Vagina (tissue), 2 donors: ENCODE data around the gene LSG1. TPM values are rescaled to one million over a fixed set of nuclear protein-coding genes. Genes with fewer than 3 reads are reported as not detected.
A peak's percentile ranks its signal among the peaks of the same experiment; 100 is the strongest.

ENCODE experiments used
- DNase-seq, 2 donors: peaks; one replicate each; pipeline ENCODE4 v3.0.0-alpha.2; 2017; ENCODE audit errors: extremely low spot score in 2 of 2
- H3K27ac ChIP-seq: fragments of 200-600 bp; sonication (generic); one replicate; pipeline ENCODE4 v1.5.1; 2019
- H3K27me3 ChIP-seq: fragments of 200-600 bp; sonication (generic); one replicate; pipeline ENCODE4 v1.5.1; 2019
- H3K36me3 ChIP-seq, 2 donors: fragments of 200-600 bp; sonication (generic); one replicate each; pipeline ENCODE4 v1.5.1; 2017 to 2019
- H3K4me1 ChIP-seq: fragments of 200-600 bp; sonication (generic); one replicate; pipeline ENCODE4 v1.5.1; 2019
- H3K4me3 ChIP-seq, 2 donors: fragments of 200-600 bp; sonication (generic); 1 replicate in 1 of 2; 2 replicates in 1 of 2; pipeline ENCODE4 v1.5.1; 2016 to 2019
- H3K9me3 ChIP-seq: fragments of 200-600 bp; sonication (generic); one replicate; pipeline ENCODE4 v1.5.1; 2019
- POLR2A ChIP-seq, 2 donors: fragments of 450-650 bp; IDR thresholded peaks; one replicate each; pipeline ENCODE4 v1.6.1; 2017; ENCODE audit warnings: antibody characterized with exemption in 2 of 2, mild to moderate bottlenecking in 2 of 2, moderate library complexity in 2 of 2
- POLR2AphosphoS5 ChIP-seq, 2 donors: sonication (generic); formaldehyde crosslinking; IDR thresholded peaks; one replicate each; pipeline ENCODE4 v1.9.0; 2017; ENCODE audit warnings: antibody characterized with exemption in 2 of 2, mild to moderate bottlenecking in 2 of 2, low read depth in 1 of 2; ENCODE audit not compliant: insufficient read depth in 1 of 2
- intact Hi-C: fragments of 100-400 bp; cut with DNase I; formaldehyde crosslinking; loops from one replicate; pipeline ENCODE4 v1.15.1; 2023
- total RNA-seq: library from RNA; depleted of rRNA; stranded (reverse); fragments of >200 nt; gene quantifications from one replicate; pipeline ENCODE4 v1.2.3, GENCODE V29; 2016
- TF ChIP-seq, protein P1 (sequence below), 3 experiments: fragments of 450-650 bp in 2 of 3; fragments of 200-600 bp in 1 of 3; sonication (generic) in 1 of 3; IDR thresholded peaks; one replicate each; pipeline ENCODE4 v1.5.1; 2017 to 2019; ENCODE audit warnings: antibody characterized with exemption in 3 of 3, mild to moderate bottlenecking in 2 of 3, moderate library complexity in 2 of 3

LSG1 gene
- total RNA-seq, 1 donor from 2014 or later = 40.3 TPM

DNA sequence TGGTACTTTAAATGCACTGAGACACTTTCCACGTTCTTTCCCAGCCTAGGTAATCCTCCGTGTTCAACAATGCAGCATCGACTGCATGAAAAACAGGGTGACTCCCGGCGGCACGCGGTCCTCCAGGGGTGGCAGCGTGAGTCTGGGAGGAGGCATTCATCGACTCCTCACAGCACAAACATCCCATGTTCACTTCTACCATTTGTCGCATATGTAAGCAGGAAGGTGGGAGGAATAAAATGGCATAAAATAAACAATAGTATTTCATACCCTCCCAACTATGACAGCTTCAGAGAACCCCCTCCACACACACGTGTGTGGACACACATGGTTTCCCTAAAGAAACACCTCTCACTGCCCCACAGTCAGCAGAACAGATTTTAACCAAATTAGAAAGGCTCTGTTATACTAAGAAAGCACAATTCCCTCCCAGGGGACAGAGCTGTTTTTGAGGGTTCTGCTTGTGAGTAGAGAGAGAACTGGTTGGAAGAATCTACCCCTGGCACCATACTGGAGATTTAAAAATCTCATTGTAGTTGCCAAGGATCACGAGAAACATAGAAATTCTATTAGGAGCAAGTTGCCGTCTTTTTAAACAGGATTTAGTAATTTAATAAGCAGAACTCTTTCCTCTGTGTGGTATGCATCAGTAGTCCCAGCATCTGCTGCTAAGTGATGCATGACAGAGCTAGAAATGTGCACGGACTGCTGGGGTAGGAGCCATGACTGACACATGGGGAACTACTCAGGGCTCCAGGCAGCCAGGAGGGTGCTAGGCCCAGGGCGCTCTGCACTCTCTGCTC is 19.7 kb upstream of the LSG1 start:
- Histone ChIP-seq H3K27me3 (no peaks in the 10 kb centered on the region), H3K27ac (no peak overlapping the region), H3K4me3 (no peak overlapping the region), H3K4me1 (peaks cover 34% of the 10 kb centered on the region), H3K9me3 (no peaks in the 10 kb centered on the region), H3K36me3 (no peaks in the 10 kb centered on the region)
- intact Hi-C loops = no loop called here
- DNase-seq = no peak
- TF ChIP-seq POLR2AphosphoS5 (IDR thresholded peaks at IDR 0.05; ENCODE audit: insufficient read depth in 1 of 2, low read depth in 1 of 2) (no peak), POLR2A (IDR thresholded peaks at IDR 0.05) (no peak)
- TF ChIP-seq, protein P1, sequence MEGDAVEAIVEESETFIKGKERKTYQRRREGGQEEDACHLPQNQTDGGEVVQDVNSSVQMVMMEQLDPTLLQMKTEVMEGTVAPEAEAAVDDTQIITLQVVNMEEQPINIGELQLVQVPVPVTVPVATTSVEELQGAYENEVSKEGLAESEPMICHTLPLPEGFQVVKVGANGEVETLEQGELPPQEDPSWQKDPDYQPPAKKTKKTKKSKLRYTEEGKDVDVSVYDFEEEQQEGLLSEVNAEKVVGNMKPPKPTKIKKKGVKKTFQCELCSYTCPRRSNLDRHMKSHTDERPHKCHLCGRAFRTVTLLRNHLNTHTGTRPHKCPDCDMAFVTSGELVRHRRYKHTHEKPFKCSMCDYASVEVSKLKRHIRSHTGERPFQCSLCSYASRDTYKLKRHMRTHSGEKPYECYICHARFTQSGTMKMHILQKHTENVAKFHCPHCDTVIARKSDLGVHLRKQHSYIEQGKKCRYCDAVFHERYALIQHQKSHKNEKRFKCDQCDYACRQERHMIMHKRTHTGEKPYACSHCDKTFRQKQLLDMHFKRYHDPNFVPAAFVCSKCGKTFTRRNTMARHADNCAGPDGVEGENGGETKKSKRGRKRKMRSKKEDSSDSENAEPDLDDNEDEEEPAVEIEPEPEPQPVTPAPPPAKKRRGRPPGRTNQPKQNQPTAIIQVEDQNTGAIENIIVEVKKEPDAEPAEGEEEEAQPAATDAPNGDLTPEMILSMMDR (IDR thresholded peaks at IDR 0.05) = no peak

DNA sequence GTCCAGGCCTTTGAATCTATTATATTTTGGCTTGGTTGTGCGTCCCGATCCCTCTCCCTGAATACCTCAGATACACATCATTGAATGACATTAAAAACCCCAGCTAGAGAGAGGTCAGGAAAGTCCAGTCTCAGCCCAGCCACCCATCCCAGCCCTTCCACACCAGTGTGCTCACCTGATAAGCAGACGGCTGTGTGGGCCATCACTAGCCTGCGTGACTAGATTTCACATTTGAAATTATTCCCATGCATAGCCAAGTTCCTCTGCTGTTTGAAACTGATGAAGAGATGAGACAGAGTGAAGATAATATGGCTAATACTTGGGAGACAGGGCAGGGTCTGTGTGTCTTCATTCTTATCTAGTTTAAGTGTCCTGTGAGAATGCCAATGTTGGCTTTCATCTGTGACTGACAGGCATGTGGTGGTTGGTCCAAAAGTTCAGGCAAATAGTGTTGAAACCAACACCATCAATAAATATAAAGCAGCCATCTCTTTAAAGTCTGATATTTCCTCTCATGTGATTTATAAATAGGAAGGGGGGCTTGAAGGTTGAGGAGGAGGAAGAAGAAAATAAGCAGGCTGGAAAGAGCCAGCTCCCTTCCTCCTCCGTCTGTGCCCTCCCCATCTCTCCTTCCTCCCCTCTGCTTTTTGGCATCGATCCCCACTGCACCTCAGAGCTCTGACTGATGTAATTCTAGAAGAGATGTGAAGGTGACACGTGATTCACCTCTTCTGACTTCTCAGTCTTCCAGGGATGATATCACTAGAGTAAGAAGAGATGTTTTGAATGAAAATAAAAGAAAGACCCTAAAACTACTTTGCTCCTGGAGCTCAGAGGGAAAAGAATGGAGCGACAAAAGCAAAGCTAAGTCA is 18.7 kb upstream of the LSG1 start:
- no peak overlapping the region for H3K4me3 ChIP-seq
- no peaks in the 10 kb centered on the region for H3K27me3 ChIP-seq
- intact Hi-C loops = no loop called here
- no peaks in the 10 kb centered on the region for H3K9me3 ChIP-seq
- H3K27ac ChIP-seq = no peak overlapping the region
- H3K36me3 ChIP-seq = no peaks in the 10 kb centered on the region
- H3K4me1 ChIP-seq = peaks cover 34% of the 10 kb centered on the region
- TF ChIP-seq POLR2A (IDR thresholded peaks at IDR 0.05) = no peak
- no peak for TF ChIP-seq POLR2AphosphoS5 (IDR thresholded peaks at IDR 0.05; ENCODE audit: insufficient read depth in 1 of 2, low read depth in 1 of 2)
- TF ChIP-seq, protein P1 (IDR thresholded peaks at IDR 0.05) = no peak
- DNase-seq = no peak

DNA sequence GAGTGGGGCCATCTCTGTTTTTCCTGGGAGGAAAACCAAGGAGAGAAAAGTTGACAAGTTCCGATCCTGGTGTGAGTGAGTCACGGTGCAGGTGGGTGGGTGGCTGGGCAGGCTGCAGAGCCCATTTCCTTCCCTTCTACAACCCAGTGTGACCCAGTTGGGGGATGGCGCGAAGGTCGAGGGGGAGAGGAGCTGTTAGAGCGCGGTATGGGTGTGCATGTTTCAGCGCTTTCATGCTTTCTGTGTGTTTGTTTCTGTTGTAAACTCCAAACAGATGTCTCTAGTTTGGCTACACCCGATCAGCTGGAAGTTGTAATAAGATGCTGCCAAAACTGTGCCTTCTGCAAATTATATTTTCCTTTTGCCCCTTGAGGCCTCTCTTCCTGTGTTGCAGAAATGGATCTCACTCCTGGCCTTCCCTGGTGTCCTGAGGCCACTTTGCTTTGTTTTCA is 17.5 kb upstream of the LSG1 start:
- intact Hi-C loops = loop anchor here (5.0 to 10.0 kb wide), 2 partner anchors 418 to 855 kb away; partner anchors contain the start of gene PPP1R2
- H3K4me1 ChIP-seq = peaks cover 41% of the 10 kb centered on the region
- no peak for DNase-seq
- peak overlapping the region in 1 of 2 donors; percentile 18 for H3K4me3 ChIP-seq
- H3K27ac ChIP-seq = peak overlapping the region; percentile 90
- H3K27me3 ChIP-seq = no peaks in the 10 kb centered on the region
- TF ChIP-seq POLR2AphosphoS5 (IDR thresholded peaks at IDR 0.05; ENCODE audit: insufficient read depth in 1 of 2, low read depth in 1 of 2) (peak in 1 of 2 donors; percentile 37), POLR2A (IDR thresholded peaks at IDR 0.05) (no peak)
- no peaks in the 10 kb centered on the region for H3K36me3 ChIP-seq
- H3K9me3 ChIP-seq = no peaks in the 10 kb centered on the region

DNA sequence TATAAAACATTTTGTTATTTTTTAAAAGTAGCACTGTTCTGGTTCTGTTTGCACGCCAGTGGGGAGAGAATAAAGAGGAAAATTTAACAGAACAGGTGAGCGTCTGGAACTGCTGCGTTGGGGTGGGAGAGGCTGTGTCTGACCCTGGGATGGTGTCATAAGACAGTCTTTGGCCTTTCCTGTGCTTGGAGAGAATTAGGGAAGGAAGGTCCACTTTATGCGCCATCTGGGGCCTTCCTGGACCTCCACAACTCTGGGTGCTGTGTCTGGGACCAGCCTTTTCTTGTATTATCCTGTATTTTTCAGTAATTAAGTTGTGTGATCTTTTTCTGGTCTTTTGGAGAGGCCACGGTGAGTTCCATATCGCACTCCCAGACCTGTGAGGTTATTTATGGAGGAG is 17.0 kb upstream of the LSG1 start:
- Histone ChIP-seq H3K4me3 (peak overlapping the region; percentile 18 to 62), H3K36me3 (no peaks in the 10 kb centered on the region), H3K4me1 (peaks cover 41% of the 10 kb centered on the region), H3K27ac (peak overlapping the region; percentile 90), H3K9me3 (no peaks in the 10 kb centered on the region), H3K27me3 (no peaks in the 10 kb centered on the region)
- intact Hi-C loops = loop anchor here (5.0 to 10.0 kb wide), 2 partner anchors 418 to 856 kb away; partner anchors contain the start of gene PPP1R2
- no peak for DNase-seq
- no peak for TF ChIP-seq POLR2A (IDR thresholded peaks at IDR 0.05)
- TF ChIP-seq POLR2AphosphoS5 (IDR thresholded peaks at IDR 0.05; ENCODE audit: insufficient read depth in 1 of 2, low read depth in 1 of 2) = no peak
- TF ChIP-seq, protein P1 (IDR thresholded peaks at IDR 0.05) = no peak

DNA sequence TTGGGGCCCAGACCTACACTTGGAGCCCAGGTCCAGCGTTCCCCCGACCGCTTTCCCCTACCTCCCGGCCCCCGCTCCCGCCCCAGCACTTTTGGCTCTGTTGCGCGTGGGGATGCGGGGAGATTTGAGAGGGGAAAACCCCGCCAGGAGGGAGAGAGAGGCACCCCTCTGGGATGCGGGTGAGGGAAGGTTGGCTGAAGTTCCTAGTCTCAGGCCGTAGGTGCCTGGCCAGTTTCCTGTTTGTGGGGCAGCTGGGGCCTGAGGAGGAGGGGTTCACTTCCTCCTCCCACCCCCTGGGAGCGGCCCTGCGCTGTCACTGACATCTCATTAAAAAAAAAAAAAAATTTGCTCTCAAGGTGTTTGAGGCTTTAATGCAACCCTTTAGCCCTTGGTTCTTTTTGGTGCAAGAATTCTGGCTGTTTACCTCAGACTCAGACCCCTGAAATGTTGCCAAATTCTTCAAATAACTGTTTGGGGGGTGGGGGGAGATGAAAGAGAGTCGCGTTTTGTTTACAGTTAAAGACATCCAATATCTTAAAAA is 16.3 kb upstream of the LSG1 start:
- Histone ChIP-seq H3K9me3 (no peaks in the 10 kb centered on the region), H3K4me1 (peaks cover 41% of the 10 kb centered on the region), H3K4me3 (peak overlapping the region; percentile 62 to 75), H3K36me3 (no peaks in the 10 kb centered on the region), H3K27me3 (no peaks in the 10 kb centered on the region), H3K27ac (peak overlapping the region; percentile 90)
- TF ChIP-seq, protein P1 (IDR thresholded peaks at IDR 0.05) = no peak
- no peak for TF ChIP-seq POLR2AphosphoS5 (IDR thresholded peaks at IDR 0.05; ENCODE audit: insufficient read depth in 1 of 2, low read depth in 1 of 2)
- no peak for TF ChIP-seq POLR2A (IDR thresholded peaks at IDR 0.05)
- no peak for DNase-seq
- intact Hi-C loops = loop anchor here (5.0 to 10.0 kb wide), 2 partner anchors 419 to 857 kb away; partner anchors contain the start of gene PPP1R2
